Measurements from ENCODE around the gene PLCG1.

GRCh38 chr20:41168281-41169161 lies 31.2 kb downstream of the PLCG1 start:
- TF ChIP-seq POLR2A (IDR thresholded peaks at IDR 0.05): no peak
- TF ChIP-seq POLR2AphosphoS5 (IDR thresholded peaks at IDR 0.05): no peak
- no peak for TF ChIP-seq CTCF (IDR thresholded peaks at IDR 0.05)
- TF ChIP-seq EP300 (IDR thresholded peaks at IDR 0.05; ENCODE audit: low read depth): no peak

All from transverse colon (tissue), 4 donors.